HG03558 (cell line): ENCODE measurements around the gene KCNE5.
"Not testable (repeated sequence)": the region's sequence is repeated elsewhere in the genome, so short reads cannot be mapped to it uniquely, and the experiment has no call there.

Source experiments
- ATAC-seq: cut with Tn5 transposase; IDR thresholded peaks from one replicate; pipeline ENCODE4 v1.9.1; 2021; ENCODE audit warnings: moderate number of reproducible peaks; ENCODE audit not compliant: unreplicated experiment; ENCODE audit errors: extremely low read depth

KCNE5 gene

GRCh38 chrX:109624641-109625616 is at the start of gene KCNE5:
TSS of gene KCNE5 (minus strand) at chrX:109625172. CDS start at chrX:109625020, 152 bp downstream.
- no peak for ATAC-seq

- ATAC-seq = no peak
These were observed 47.3 kb upstream of the KCNE5 start for GRCh38 chrX:109672239-109672638.

- ATAC-seq = not testable (repeated sequence)
These were observed 46.2 kb upstream of the KCNE5 start for GRCh38 chrX:109671170-109671569.

- ATAC-seq = no peak
These were observed 43.0 kb upstream of the KCNE5 start for GRCh38 chrX:109667986-109668385.

GRCh38 chrX:109660435-109661143 is 35.6 kb upstream of the KCNE5 start:
- no peak for ATAC-seq

- ATAC-seq = no peak
These were observed 33.4 kb upstream of the KCNE5 start for GRCh38 chrX:109658391-109658790.

- ATAC-seq = not testable (repeated sequence)
These were observed 32.4 kb upstream of the KCNE5 start for GRCh38 chrX:109657364-109657763.

- no peak for ATAC-seq
These were observed 31.8 kb upstream of the KCNE5 start for GRCh38 chrX:109656774-109657173.

- no peak for ATAC-seq
These were observed 30.7 kb upstream of the KCNE5 start for GRCh38 chrX:109655502-109656201.

- ATAC-seq = no peak
These were observed 29.6 kb upstream of the KCNE5 start for GRCh38 chrX:109654516-109655109.

- not testable (repeated sequence) for ATAC-seq
These were observed 19.7 kb upstream of the KCNE5 start for GRCh38 chrX:109644671-109645070.

- ATAC-seq = no peak
These were observed 18.7 kb upstream of the KCNE5 start for GRCh38 chrX:109643687-109644086.

GRCh38 chrX:109638158-109638557 is 13.2 kb upstream of the KCNE5 start:
- no peak for ATAC-seq

- ATAC-seq = not testable (repeated sequence)
These were observed 12.5 kb upstream of the KCNE5 start for GRCh38 chrX:109637477-109637876.

- ATAC-seq = no peak
These were observed 10.2 kb upstream of the KCNE5 start for GRCh38 chrX:109635146-109635545.

GRCh38 chrX:109632906-109633504 is 8.0 kb upstream of the KCNE5 start:
- no peak for ATAC-seq

GRCh38 chrX:109629310-109629709 is 4.3 kb upstream of the KCNE5 start:
- ATAC-seq = no peak

GRCh38 chrX:109626637-109627036 is 1.7 kb upstream of the KCNE5 start:
- no peak for ATAC-seq

- ATAC-seq = no peak
These were observed 975 bp downstream of the KCNE5 start for GRCh38 chrX:109623997-109624396.

GRCh38 chrX:109622270-109622669 is 2.7 kb downstream of the KCNE5 start:
- no peak for ATAC-seq
